Uterus (tissue), 2 donors: ENCODE results near the gene HSPB7.

Experiments
- POLR2A ChIP-seq, 2 donors: fragments of 450-650 bp; IDR thresholded peaks; one replicate each; pipeline ENCODE4 v1.6.1; 2016; ENCODE audit warnings: antibody characterized with exemption in 2 of 2, mild to moderate bottlenecking in 1 of 2, moderate library complexity in 1 of 2
- TF ChIP-seq, protein P1 (sequence below), 4 experiments: fragments of 200-600 bp in 2 of 4; fragments of 450-650 bp in 2 of 4; sonication (generic) in 2 of 4; IDR thresholded peaks; one replicate each; pipeline ENCODE4 v1.5.1; 2016 to 2019; ENCODE audit warnings: antibody characterized with exemption in 4 of 4, mild to moderate bottlenecking in 2 of 4, moderate library complexity in 1 of 4

DNA sequence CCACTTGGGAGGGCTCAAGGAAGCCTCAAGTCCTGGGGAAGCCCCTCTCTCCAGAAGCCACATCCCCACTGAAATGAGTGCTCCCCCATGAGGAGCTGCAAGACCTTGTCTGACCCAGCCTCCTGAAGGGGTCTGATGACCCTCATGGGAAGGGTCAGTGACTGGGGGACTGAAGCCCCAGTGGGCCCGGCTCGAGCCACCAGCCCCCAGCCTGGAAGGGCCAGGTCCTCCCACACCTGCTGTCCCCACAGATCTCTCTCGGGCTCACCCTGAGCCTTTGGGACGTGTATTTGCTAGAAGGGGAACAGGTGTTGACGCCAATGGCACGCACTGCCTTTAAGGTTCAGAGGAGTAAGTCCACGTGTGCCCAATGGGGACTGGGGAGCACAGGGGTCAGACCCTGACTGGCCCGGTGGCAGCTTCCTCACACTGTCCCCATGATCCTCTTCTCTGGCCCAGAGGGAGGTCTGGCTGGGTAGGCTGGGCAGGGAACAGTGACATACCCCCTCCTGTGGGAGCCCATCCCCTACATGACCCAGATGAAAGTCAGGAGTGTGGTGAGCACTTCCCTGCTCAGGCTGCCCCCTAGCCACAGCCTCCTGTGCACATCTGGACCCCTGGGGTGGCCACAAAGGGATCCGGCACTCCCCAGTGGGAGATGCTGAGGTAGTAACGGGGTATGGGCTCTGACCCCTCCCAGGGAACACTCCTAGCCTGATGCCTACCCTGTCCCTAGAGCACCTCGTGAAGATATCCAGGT is 26.2 kb downstream of the HSPB7 start:
- TF ChIP-seq POLR2A (IDR thresholded peaks at IDR 0.05) = no peak
- TF ChIP-seq, protein P1, sequence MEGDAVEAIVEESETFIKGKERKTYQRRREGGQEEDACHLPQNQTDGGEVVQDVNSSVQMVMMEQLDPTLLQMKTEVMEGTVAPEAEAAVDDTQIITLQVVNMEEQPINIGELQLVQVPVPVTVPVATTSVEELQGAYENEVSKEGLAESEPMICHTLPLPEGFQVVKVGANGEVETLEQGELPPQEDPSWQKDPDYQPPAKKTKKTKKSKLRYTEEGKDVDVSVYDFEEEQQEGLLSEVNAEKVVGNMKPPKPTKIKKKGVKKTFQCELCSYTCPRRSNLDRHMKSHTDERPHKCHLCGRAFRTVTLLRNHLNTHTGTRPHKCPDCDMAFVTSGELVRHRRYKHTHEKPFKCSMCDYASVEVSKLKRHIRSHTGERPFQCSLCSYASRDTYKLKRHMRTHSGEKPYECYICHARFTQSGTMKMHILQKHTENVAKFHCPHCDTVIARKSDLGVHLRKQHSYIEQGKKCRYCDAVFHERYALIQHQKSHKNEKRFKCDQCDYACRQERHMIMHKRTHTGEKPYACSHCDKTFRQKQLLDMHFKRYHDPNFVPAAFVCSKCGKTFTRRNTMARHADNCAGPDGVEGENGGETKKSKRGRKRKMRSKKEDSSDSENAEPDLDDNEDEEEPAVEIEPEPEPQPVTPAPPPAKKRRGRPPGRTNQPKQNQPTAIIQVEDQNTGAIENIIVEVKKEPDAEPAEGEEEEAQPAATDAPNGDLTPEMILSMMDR (IDR thresholded peaks at IDR 0.05) = no peak
